Measurements from ENCODE around the gene DTNB.
"Not testable (repeated sequence)": the region's sequence is repeated elsewhere in the genome, so short reads cannot be mapped to it uniquely, and the experiment has no call there.

Gene DTNB

GRCh38 chr2:25535411-25536289, 137.7 kb downstream of the DTNB start:
- not testable (repeated sequence) for DNase-seq

- DNase-seq = not testable (repeated sequence)
These were observed 138.4 kb downstream of the DTNB start for GRCh38 chr2:25534937-25535336.

GRCh38 chr2:25534455-25534854, 138.9 kb downstream of the DTNB start:
- no peak for DNase-seq

GRCh38 chr2:25533771-25534170, 139.6 kb downstream of the DTNB start:
- not testable (repeated sequence) for DNase-seq

GRCh38 chr2:25532521-25532920, 140.9 kb downstream of the DTNB start:
- no peak for DNase-seq

- no peak for DNase-seq
These were observed 144.3 kb downstream of the DTNB start for GRCh38 chr2:25529034-25529433.

- DNase-seq = no peak
These were observed 145.2 kb downstream of the DTNB start for GRCh38 chr2:25528173-25528572.

GRCh38 chr2:25524507-25524906, 148.9 kb downstream of the DTNB start:
- DNase-seq = no peak

- no peak for DNase-seq
These were observed 150.3 kb downstream of the DTNB start for GRCh38 chr2:25523060-25523459.

GRCh38 chr2:25521665-25522387, 151.6 kb downstream of the DTNB start:
- no peak for DNase-seq

- no peak for DNase-seq
These were observed 152.3 kb downstream of the DTNB start for GRCh38 chr2:25521126-25521525.

GRCh38 chr2:25517701-25518100, 155.7 kb downstream of the DTNB start:
- no peak for DNase-seq

GRCh38 chr2:25514043-25514637, 159.2 kb downstream of the DTNB start:
- no peak for DNase-seq

GRCh38 chr2:25512707-25513106, 160.7 kb downstream of the DTNB start:
- DNase-seq = no peak

- no peak for DNase-seq
These were observed 167.2 kb downstream of the DTNB start for GRCh38 chr2:25506226-25506625.

- no peak for DNase-seq
These were observed 167.8 kb downstream of the DTNB start for GRCh38 chr2:25505622-25506021.

GRCh38 chr2:25505182-25505581, 168.2 kb downstream of the DTNB start:
- DNase-seq = no peak

- DNase-seq = no peak
These were observed 169.1 kb downstream of the DTNB start for GRCh38 chr2:25504266-25504665.

GRCh38 chr2:25499157-25499556, 174.2 kb downstream of the DTNB start:
- no peak for DNase-seq

GRCh38 chr2:25497918-25498407, 175.4 kb downstream of the DTNB start:
- no peak for DNase-seq

GRCh38 chr2:25497229-25497917, 176.0 kb downstream of the DTNB start:
- no peak for DNase-seq

GRCh38 chr2:25494616-25495015, 178.8 kb downstream of the DTNB start:
- no peak for DNase-seq

GRCh38 chr2:25493207-25493606, 180.2 kb downstream of the DTNB start:
- no peak for DNase-seq

Data from effector CD8-positive, alpha-beta T cell (primary cell).